GM19463 (cell line): ENCODE results near the gene SSTR3.

ENCODE experiments used
- ATAC-seq: cut with Tn5 transposase; IDR thresholded peaks from one replicate; pipeline ENCODE4 v1.9.1; 2021; ENCODE audit warnings: mild to moderate bottlenecking, moderate library complexity; ENCODE audit not compliant: unreplicated experiment

Gene SSTR3

GRCh38 chr22:37154925-37155712, 57.2 kb downstream of the SSTR3 start:
- ATAC-seq: no peak
